GM12874 (cell line): ENCODE data around the gene FOXG1.

Source experiments
- CTCF ChIP-seq: IDR thresholded peaks from 2 replicates; pipeline ENCODE4 v1.5.1; 2011; ENCODE audit warnings: low read depth, mild to moderate bottlenecking, control low read depth, low read length, moderate library complexity; ENCODE audit not compliant: insufficient read depth

The FOXG1 gene

GRCh38 chr14:28757786-28758185 is 8.8 kb upstream of the FOXG1 start:
- no peak for TF ChIP-seq CTCF

GRCh38 chr14:28758253-28758884 is 8.2 kb upstream of the FOXG1 start:
- TF ChIP-seq CTCF: no peak

- no peak for TF ChIP-seq CTCF
Measured at GRCh38 chr14:28758885-28759652, 7.5 kb upstream of the FOXG1 start.

GRCh38 chr14:28759653-28760313 is 6.8 kb upstream of the FOXG1 start:
- no peak for TF ChIP-seq CTCF

GRCh38 chr14:28760431-28760996 is 6.1 kb upstream of the FOXG1 start:
- no peak for TF ChIP-seq CTCF

- TF ChIP-seq CTCF: no peak
Measured at GRCh38 chr14:28761438-28762291, 4.9 kb upstream of the FOXG1 start.
